DND-41 (cell line): ENCODE measurements around the gene DEK.

Source experiments
- CTCF ChIP-seq: IDR thresholded peaks from 2 replicates; pipeline ENCODE4 v1.5.1; 2012; ENCODE audit warnings: borderline replicate concordance, low read length, moderate library complexity, mild to moderate bottlenecking; ENCODE audit not compliant: poor library complexity, severe bottlenecking; ENCODE audit errors: extremely low read depth
- EZH2 ChIP-seq: IDR thresholded peaks from 3 replicates; pipeline ENCODE4 v1.6.1; 2012; ENCODE audit warnings: borderline replicate concordance, low read depth, mild to moderate bottlenecking, moderate library complexity, low read length, inconsistent platforms; ENCODE audit not compliant: severe bottlenecking

GRCh38 chr6:18289283-18289682 is 25.0 kb upstream of the DEK start:
- TF ChIP-seq CTCF = no peak
- TF ChIP-seq EZH2 = no peak
